Heart right ventricle (tissue), 16 donors: ENCODE data around the gene BFSP1. TPM values are rescaled to one million over a fixed set of nuclear protein-coding genes. Genes with fewer than 3 reads are reported as not detected.

ENCODE experiments used
- ATAC-seq, 8 donors: fragments of 200-7000 bp; cut with Tn5 transposase; one replicate each; pipeline ENCODE4 v1.9.1; 2020; ENCODE audit warnings: mild to moderate bottlenecking in 8 of 8, moderate library complexity in 8 of 8, moderate number of reproducible peaks in 1 of 8
- DNase-seq, 2 donors: peaks; one replicate each; pipeline ENCODE4 v3.0.0-alpha.2; 2020
- H3K27ac ChIP-seq, 10 donors: fragments of 200-600 bp; sonication (generic) in 2 of 10; one replicate each; pipeline versions ENCODE4 v1.5.0 to v1.8.0; 2020 to 2022; ENCODE audit warnings: mild to moderate bottlenecking in 3 of 10
- H3K27me3 ChIP-seq, 7 donors: fragments of 200-600 bp; one replicate each; pipeline ENCODE4 v1.8.0; 2021 to 2022; ENCODE audit warnings: mild to moderate bottlenecking in 2 of 7
- H3K36me3 ChIP-seq, 9 donors: fragments of 200-600 bp; sonication (generic) in 1 of 9; one replicate each; pipeline versions ENCODE4 v1.5.0 to v1.8.0; 2020 to 2022; ENCODE audit warnings: mild to moderate bottlenecking in 2 of 9
- H3K4me1 ChIP-seq, 9 donors: fragments of 200-600 bp; sonication (generic) in 1 of 9; one replicate each; pipeline versions ENCODE4 v1.5.0 to v1.8.0; 2020 to 2022; ENCODE audit warnings: mild to moderate bottlenecking in 4 of 9
- H3K4me3 ChIP-seq, 10 donors: fragments of 200-600 bp; sonication (generic) in 2 of 10; one replicate each; pipeline versions ENCODE4 v1.5.0 to v1.8.0; 2020 to 2022; ENCODE audit warnings: mild to moderate bottlenecking in 7 of 10, moderate library complexity in 2 of 10
- H3K9me3 ChIP-seq, 11 donors: fragments of 200-600 bp in 10 of 11; sonication (generic) in 2 of 11; one replicate each; pipeline versions ENCODE4 v1.5.0 to v1.8.0; 2013 to 2022; ENCODE audit warnings: mild to moderate bottlenecking in 2 of 11, control low read depth in 1 of 11, moderate library complexity in 1 of 11
- WGBS, 2 donors: extraction: QIAGEN DNeasy Blood & Tissue Kit; methylation state at CpG; one replicate each; pipeline ENCODE4 v1.1.7; 2013; ENCODE audit warnings: inconsistent platforms in 1 of 2; 5-methylcytosine and 5-hydroxymethylcytosine counted together
- intact Hi-C, 10 donors: fragments of 100-400 bp; cut with DNase I; formaldehyde crosslinking; loops; one replicate each; pipeline versions ENCODE4 v1.11.1 to v1.14.2; 2022
- polyA plus RNA-seq, 2 donors: library from polyadenylated mRNA; stranded (reverse); fragments of 200-250 nt; gene quantifications; one replicate each; pipeline ENCODE4 v1.2.3, GENCODE V29; 2013
- total RNA-seq, 10 donors: library from RNA; stranded (reverse); fragmentation: NEBNext Ultra II Directional in 3 of 10; extraction: Animal tissue kit (Norgen Biotek cat#: 25700) in 3 of 10; gene quantifications; one replicate each; pipeline versions ENCODE4 v1.2.1 to v1.2.4, GENCODE V29; 2021 to 2023
- TF ChIP-seq, protein P1 (sequence below), 9 donors: fragments of 200-600 bp; sonication (generic) in 2 of 9; IDR thresholded peaks; one replicate each; pipeline versions ENCODE4 v1.5.0 to v1.8.0; 2021 to 2022; ENCODE audit warnings: antibody characterized with exemption in 9 of 9, mild to moderate bottlenecking in 5 of 9, moderate library complexity in 1 of 9
- donor health status: Arrhythmogenic right ventricular cardiomyopathy.
- donor health status: ischemic (EF 13 %, LVEDD 7.1; RV severe dilation, severe dysfunction).
- donor health status: healthy with polysubstance abuse.
- donor health status: DM: no; HTN: yes; CAD: no.
- donor health status: DM: no; HTN: no; CAD: no.
- donor health status: ischemic (EF 25% LVEDD 6.9; RV normal size, moderate dysfunction).
- donor health status: ischemic (EF 25% LVEDD 5.7; RV mildly dilated, moderate dysfunction).
- donor health status: healthy.
- donor health status: DM: yes; HTN: yes; CAD: no.
- donor health status: Ischemic cardiomyopathy.
- donor health status: ischemic (EF 35%, LVEDD 5.7; RV mildly dilated, moderate dysfunction).
- donor health status: nonischemic (EF 11% LVEDD 7.7; RV severe dilation, severe dysfunction).
- donor health status: DM: yes; HTN: yes; CAD: no.
- donor health status: PGD.
- donor health status: ischemic (EF 29% LVEDD 5.4; RV normal size, mild dysfunction).
- donor health status: nonischemic (EF 23%, LVEDD 6.1; RV moderate dilation, normal function).

The BFSP1 gene
- total and polyA plus RNA-seq, 12 donors = 0.19 to 1.9 (median 0.61) TPM

DNA sequence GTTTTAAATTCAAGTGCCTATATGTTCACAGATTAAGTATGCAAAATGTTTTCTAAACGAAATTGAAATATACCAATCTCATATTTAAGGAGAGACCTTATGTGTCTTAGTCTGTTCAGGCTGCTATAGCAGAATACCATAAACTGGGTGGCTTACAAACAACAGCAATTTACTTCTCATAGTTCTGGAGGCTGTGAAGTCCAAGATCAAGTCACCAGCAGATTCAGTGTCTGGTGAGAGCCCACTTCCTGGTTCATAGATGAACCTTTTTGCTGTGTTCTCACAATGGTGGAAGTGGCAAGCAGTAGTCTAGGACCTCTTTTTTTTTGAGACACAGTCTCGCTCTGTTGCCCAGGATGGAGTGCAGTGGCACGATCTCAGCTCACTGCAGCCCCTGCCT is 35.2 kb upstream of the BFSP1 start:
- WGBS, 2 donors = 93 to 99% methylated on average over 3 of the region's 3 CpGs
- Histone ChIP-seq H3K9me3 (no peaks in the 10 kb centered on the region), H3K4me1 (peaks cover 4 to 25% (median 17%) of the 10 kb centered on the region in 9 donors), H3K27me3 (no peaks in the 10 kb centered on the region), H3K4me3 (no peak overlapping the region), H3K36me3 (no peaks in the 10 kb centered on the region), H3K27ac (no peak overlapping the region)
- DNase-seq = no peak
- intact Hi-C loops = loop anchor here in 1 of 10 donors (5.0 kb wide), 1 partner anchor 46 kb away; no protein-coding TSS in a partner anchor
- ATAC-seq = no peak
- TF ChIP-seq, protein P1, sequence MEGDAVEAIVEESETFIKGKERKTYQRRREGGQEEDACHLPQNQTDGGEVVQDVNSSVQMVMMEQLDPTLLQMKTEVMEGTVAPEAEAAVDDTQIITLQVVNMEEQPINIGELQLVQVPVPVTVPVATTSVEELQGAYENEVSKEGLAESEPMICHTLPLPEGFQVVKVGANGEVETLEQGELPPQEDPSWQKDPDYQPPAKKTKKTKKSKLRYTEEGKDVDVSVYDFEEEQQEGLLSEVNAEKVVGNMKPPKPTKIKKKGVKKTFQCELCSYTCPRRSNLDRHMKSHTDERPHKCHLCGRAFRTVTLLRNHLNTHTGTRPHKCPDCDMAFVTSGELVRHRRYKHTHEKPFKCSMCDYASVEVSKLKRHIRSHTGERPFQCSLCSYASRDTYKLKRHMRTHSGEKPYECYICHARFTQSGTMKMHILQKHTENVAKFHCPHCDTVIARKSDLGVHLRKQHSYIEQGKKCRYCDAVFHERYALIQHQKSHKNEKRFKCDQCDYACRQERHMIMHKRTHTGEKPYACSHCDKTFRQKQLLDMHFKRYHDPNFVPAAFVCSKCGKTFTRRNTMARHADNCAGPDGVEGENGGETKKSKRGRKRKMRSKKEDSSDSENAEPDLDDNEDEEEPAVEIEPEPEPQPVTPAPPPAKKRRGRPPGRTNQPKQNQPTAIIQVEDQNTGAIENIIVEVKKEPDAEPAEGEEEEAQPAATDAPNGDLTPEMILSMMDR (IDR thresholded peaks at IDR 0.05) = no peak

DNA sequence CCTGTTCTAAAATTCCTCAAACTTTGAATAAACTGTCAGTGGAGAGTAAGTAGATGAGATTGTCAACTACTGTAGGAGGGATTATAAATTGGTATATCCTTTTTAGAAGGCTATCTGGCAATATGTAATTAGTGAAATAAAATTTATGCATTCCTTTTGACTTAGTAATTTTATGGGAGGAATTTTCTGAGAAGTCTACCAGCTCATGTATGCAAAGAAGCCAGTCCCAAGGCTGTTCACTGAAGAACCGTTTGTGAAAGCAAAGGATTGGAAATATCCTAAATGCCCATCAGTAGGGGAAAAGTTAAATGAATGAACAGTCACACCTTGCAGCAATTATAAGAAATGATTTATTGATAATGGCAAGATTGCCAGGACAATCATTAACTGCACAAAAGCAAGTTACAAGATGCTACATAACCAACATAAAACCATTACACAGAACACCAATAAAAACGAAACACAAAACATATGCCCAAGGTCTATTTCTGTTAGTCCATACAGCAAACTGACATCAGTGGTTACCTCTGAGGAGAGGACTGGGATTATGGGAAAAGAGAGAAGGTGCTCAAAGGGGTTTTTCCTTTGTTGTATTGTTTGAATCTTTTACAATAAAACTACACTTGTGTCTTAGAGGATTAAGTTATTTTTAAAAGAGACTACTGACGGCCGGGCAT is 34.1 kb upstream of the BFSP1 start:
- H3K27ac ChIP-seq = no peak overlapping the region
- TF ChIP-seq, protein P1 (IDR thresholded peaks at IDR 0.05) = no peak
- no peak overlapping the region for H3K4me3 ChIP-seq
- no peaks in the 10 kb centered on the region for H3K27me3 ChIP-seq
- no peak for DNase-seq
- no peak for ATAC-seq
- WGBS, 2 donors = 74 to 85% methylated on average over 4 of the region's 4 CpGs
- no peaks in the 10 kb centered on the region for H3K9me3 ChIP-seq
- no peaks in the 10 kb centered on the region for H3K36me3 ChIP-seq
- peaks cover 4 to 20% (median 16%) of the 10 kb centered on the region in 9 donors for H3K4me1 ChIP-seq
- intact Hi-C loops = loop anchor here in 1 of 10 donors (5.0 kb wide), 1 partner anchor 47 kb away; no protein-coding TSS in a partner anchor

DNA sequence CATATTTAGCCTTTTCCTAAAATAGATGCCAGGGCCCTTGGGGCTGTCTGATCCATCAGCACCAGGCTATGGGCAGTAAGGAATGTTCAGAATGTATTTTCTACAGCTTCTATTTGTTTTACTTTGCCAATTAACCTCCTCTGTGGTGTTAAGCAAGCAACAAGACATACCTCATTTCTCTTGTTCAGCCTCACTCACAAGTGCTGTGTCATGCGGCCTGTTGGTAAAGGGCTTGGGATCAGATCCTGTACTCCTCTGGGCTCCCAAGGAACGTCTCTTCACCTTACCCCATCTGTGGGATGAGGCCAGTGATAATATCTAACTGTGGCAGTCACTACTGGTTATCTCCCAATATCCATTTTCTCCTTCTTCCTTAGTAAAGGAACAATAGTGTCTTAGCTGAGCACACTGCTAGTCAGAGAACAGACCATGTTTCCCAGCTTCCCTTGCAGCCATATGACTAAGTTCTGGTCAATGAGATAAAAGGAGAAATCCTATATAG is 31.7 kb upstream of the BFSP1 start:
- Histone ChIP-seq H3K27ac (peak overlapping the region in 6 of 10 donors; percentile 2 to 59 (median 34)), H3K27me3 (no peaks in the 10 kb centered on the region), H3K4me3 (no peak overlapping the region), H3K9me3 (no peaks in the 10 kb centered on the region), H3K36me3 (no peaks in the 10 kb centered on the region), H3K4me1 (peaks cover under 1 to 28% (median 14%) of the 10 kb centered on the region in 9 donors)
- DNase-seq = no peak
- intact Hi-C loops = no loop called here
- peak in 2 of 8 donors; percentile 34 to 57 for ATAC-seq
- TF ChIP-seq, protein P1 (IDR thresholded peaks at IDR 0.05) = no peak
- 63 to 66% methylated on average over 2 of the region's 2 CpGs for WGBS, 2 donors

DNA sequence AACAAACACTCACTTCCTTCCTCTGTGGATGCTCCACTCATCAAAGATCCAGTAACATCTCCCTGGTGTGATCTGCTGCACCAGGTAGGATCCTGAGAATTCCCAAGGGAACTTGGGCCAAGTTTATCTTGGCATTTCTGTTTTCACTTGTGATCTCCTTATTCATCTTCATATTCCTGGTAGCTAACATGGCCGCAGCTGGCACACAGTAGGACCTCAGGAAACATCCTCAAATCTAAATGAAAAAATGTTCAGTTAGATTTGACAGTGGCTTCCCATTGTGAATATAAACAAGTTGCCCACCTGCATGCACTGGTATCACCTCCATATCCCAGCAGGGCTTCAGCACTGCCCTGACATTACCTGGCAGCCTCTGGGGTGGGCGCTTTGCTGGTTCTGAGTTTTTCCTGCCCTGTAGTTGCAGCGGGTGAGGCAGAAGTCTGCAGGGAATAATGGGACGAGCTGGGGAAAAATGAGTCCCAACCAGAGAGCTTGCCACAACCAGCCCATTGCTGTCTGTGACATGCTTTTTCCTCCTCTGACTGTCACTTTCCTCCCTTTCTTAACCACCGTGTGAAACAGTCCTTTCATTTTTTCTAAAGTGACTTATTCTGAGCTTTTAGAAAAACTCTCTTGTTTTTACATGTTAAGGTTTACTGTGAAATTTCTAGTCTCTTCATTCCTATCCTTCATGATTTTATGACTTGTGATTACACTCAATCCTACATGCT is 29.3 kb upstream of the BFSP1 start:
- DNase-seq (no peak), ATAC-seq (no peak)
- Histone ChIP-seq H3K9me3 (no peaks in the 10 kb centered on the region), H3K27ac (peak overlapping the region in 1 of 10 donors; percentile 82), H3K36me3 (no peaks in the 10 kb centered on the region), H3K4me3 (no peak overlapping the region), H3K27me3 (no peaks in the 10 kb centered on the region), H3K4me1 (peaks cover 0 to 46% (median 31%) of the 10 kb centered on the region in 9 donors)
- WGBS, 2 donors = 92 to 93% methylated on average over 5 of the region's 5 CpGs
- TF ChIP-seq, protein P1 (IDR thresholded peaks at IDR 0.05) = no peak
- intact Hi-C loops = no loop called here
